Measurements from ENCODE around the gene CTDSPL. TPM values are rescaled to one million over a fixed set of nuclear protein-coding genes. Genes with fewer than 3 reads are reported as not detected.

Gene CTDSPL
- total RNA-seq, 1 experiment from 2014 or later: 6.1 TPM

DNA sequence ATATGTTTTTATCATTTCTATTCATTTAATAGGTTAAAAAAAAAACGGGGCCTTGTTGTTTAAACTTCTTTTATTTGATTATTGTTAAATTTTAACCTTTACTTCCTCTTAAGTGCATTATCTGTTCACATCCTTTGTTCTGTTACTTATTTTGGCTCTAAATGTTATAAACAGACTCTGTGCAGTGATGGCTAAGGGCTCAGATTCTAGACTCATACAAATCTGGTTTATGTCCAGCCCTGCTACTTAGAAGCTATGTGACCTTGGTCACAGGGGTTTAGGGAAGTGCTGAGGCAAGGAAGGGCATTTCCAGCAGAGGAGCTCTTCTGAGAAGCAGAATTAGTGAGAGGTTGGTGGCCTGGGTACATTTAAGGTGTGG is 73.6 kb downstream of the CTDSPL start:
- POLR2A ChIA-PET (ENCODE audit: unreplicated experiment): no interaction called here
- no TSS peak for BruUV-seq (replicated peaks)
- intact Hi-C loops (cut with micrococcal nuclease): no loop called here
- H3K4me1 ChIP-seq (ENCODE audit: insufficient read depth, low read length): peaks cover 27% of the 10 kb centered on the region
- no peak overlapping the region for H2AFZ ChIP-seq (ENCODE audit: low read length)
- no peak overlapping the region for H3K4me3 ChIP-seq (ENCODE audit: low read length)
- CTCF ChIA-PET: no interaction called here
- no peak overlapping the region for H3K9ac ChIP-seq (ENCODE audit: low read length)
- no peaks in the 10 kb centered on the region for H3K9me2 ChIP-seq (replicated peaks; ENCODE audit: low read length)
- H4K20me1 ChIP-seq (ENCODE audit: low read length): no peaks in the 10 kb centered on the region
- no peaks in the 10 kb centered on the region for H3K79me2 ChIP-seq (ENCODE audit: low read length)
- no peaks in the 10 kb centered on the region for H3K27me3 ChIP-seq (ENCODE audit: low read length)
- DNase-seq: no peak
- H3K4me2 ChIP-seq (ENCODE audit: low read length): peak overlapping the region; percentile 43
- no peak for ATAC-seq
- no peaks in the 10 kb centered on the region for H3K9me3 ChIP-seq (ENCODE audit: low read length)
- H3K27ac ChIP-seq (ENCODE audit: low read length): peak overlapping the region; percentile 63
- H3F3A ChIP-seq (ENCODE audit: low read length, unreplicated experiment): peaks cover 6% of the 10 kb centered on the region
- TF ChIP-seq EZH2phosphoT487 (IDR thresholded peaks at IDR 0.05; ENCODE audit: borderline replicate concordance, low read length) (no peak), EZH2 (IDR thresholded peaks at IDR 0.05; ENCODE audit: low read length, unreplicated experiment) (no peak)
- TF ChIP-seq, protein P1, sequence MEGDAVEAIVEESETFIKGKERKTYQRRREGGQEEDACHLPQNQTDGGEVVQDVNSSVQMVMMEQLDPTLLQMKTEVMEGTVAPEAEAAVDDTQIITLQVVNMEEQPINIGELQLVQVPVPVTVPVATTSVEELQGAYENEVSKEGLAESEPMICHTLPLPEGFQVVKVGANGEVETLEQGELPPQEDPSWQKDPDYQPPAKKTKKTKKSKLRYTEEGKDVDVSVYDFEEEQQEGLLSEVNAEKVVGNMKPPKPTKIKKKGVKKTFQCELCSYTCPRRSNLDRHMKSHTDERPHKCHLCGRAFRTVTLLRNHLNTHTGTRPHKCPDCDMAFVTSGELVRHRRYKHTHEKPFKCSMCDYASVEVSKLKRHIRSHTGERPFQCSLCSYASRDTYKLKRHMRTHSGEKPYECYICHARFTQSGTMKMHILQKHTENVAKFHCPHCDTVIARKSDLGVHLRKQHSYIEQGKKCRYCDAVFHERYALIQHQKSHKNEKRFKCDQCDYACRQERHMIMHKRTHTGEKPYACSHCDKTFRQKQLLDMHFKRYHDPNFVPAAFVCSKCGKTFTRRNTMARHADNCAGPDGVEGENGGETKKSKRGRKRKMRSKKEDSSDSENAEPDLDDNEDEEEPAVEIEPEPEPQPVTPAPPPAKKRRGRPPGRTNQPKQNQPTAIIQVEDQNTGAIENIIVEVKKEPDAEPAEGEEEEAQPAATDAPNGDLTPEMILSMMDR (conservative IDR thresholded peaks at IDR 0.05; ENCODE audit: low read depth, low read length): no peak
- H3K36me3 ChIP-seq (ENCODE audit: low read depth, low read length): no peaks in the 10 kb centered on the region

DNA sequence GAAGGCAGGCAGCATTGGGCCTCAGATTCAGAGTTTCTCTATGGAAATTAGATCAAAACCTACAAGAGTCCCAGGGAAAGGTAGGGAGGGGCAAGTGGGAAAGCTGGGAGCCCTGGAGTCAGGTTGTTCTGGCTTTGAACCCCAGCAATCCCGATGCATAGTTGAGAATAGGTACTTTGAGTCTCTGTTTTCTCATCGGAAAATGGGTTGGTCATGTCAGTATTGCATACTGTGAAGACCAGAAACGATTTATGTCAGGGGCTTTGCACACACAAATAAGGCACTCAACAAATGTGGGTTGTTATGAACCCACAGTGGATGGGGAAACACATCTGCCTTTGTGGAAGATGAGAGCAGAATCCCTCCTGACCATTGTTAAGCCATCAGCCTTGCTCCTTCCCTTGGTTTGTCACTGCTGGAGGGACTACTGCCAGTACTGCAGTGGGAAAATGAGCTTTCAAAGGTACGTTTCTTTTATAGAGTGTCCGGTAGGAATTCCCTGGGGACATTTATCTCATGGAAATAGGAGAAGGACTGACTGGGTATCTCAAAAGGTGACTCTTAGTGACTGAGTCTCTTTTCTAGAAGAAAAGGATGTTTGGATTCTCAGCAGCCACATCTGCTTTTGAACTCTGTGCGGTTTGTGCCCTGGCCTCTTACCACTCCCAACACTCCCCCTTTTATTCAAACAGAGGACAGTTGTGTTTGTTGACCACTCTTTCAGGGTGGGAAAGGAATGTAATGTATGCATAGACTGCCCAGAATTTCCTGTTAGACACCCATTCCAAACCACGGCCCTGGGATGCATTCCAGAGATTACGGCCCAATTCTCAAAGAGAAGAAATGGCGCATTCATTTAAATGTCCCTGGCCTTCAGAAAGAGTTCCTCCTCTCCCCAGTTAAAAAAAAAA is 74.3 kb downstream of the CTDSPL start:
- Histone ChIP-seq H3K4me2 (ENCODE audit: low read length) (peak overlapping the region; percentile 43), H3K36me3 (ENCODE audit: low read depth, low read length) (no peaks in the 10 kb centered on the region), H4K20me1 (ENCODE audit: low read length) (no peaks in the 10 kb centered on the region), H3K27me3 (ENCODE audit: low read length) (no peaks in the 10 kb centered on the region), H3K9ac (ENCODE audit: low read length) (no peak overlapping the region; the same call in 1 of the 2 replicates), H3K27ac (ENCODE audit: low read length) (peak overlapping the region; percentile 63), H3K9me2 (replicated peaks; ENCODE audit: low read length) (no peaks in the 10 kb centered on the region), H3K4me1 (ENCODE audit: insufficient read depth, low read length) (peaks cover 27% of the 10 kb centered on the region), H3F3A (ENCODE audit: low read length, unreplicated experiment) (peaks cover 6% of the 10 kb centered on the region), H2AFZ (ENCODE audit: low read length) (no peak overlapping the region), H3K4me3 (ENCODE audit: low read length) (no peak overlapping the region), H3K9me3 (ENCODE audit: low read length) (no peaks in the 10 kb centered on the region), H3K79me2 (ENCODE audit: low read length) (no peaks in the 10 kb centered on the region)
- intact Hi-C loops (cut with micrococcal nuclease): no loop called here
- DNase-seq (peak; percentile 94), ATAC-seq (peak; percentile 92)
- BruUV-seq (replicated peaks): no TSS peak
- TF ChIP-seq, protein P1 (conservative IDR thresholded peaks at IDR 0.05; ENCODE audit: low read depth, low read length): no peak
- TF ChIP-seq EZH2 (IDR thresholded peaks at IDR 0.05; ENCODE audit: low read length, unreplicated experiment): no peak
- TF ChIP-seq EZH2phosphoT487 (IDR thresholded peaks at IDR 0.05; ENCODE audit: borderline replicate concordance, low read length): no peak
- ChIA-PET POLR2A (ENCODE audit: unreplicated experiment) (interaction anchor here (0.6 kb wide), 1 partner anchor 205 kb away, joined by 3 read pairs; no protein-coding TSS in a partner anchor), CTCF (interaction anchor here (0.6 kb wide), 1 partner anchor 412 kb away, joined by 3 read pairs; no protein-coding TSS in a partner anchor)

DNA sequence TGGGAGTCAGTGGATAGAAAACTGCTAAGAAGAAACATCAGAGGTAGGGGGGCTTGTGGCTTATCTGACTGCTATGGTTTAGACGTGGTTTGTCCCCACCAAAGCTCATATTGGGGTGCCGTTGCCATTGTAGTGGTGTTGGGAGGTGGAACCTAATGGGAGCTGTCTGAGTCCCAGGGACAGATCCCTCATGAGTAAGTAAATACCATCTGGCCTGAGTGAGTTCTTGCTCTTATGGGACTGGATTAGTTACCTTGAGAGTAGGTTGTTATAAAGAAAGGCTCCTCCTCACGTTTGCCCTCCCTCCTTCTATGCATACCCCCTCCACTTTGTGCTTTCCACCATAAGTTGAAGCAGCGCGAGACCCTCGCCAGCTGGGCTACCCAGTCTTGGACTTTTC is 75.5 kb downstream of the CTDSPL start:
- intact Hi-C loops (cut with micrococcal nuclease): no loop called here
- Histone ChIP-seq H3K9ac (ENCODE audit: low read length) (no peak overlapping the region), H3K36me3 (ENCODE audit: low read depth, low read length) (no peaks in the 10 kb centered on the region), H3K27me3 (ENCODE audit: low read length) (no peaks in the 10 kb centered on the region), H3K9me3 (ENCODE audit: low read length) (no peaks in the 10 kb centered on the region), H3F3A (ENCODE audit: low read length, unreplicated experiment) (peaks cover 6% of the 10 kb centered on the region), H3K4me3 (ENCODE audit: low read length) (no peak overlapping the region), H3K79me2 (ENCODE audit: low read length) (no peaks in the 10 kb centered on the region), H3K27ac (ENCODE audit: low read length) (no peak overlapping the region), H4K20me1 (ENCODE audit: low read length) (no peaks in the 10 kb centered on the region), H2AFZ (ENCODE audit: low read length) (no peak overlapping the region), H3K4me1 (ENCODE audit: insufficient read depth, low read length) (peaks cover 27% of the 10 kb centered on the region), H3K4me2 (ENCODE audit: low read length) (0 out of 2 replicates have a peak overlapping the region, but pooled peaks have one; percentile 43), H3K9me2 (replicated peaks; ENCODE audit: low read length) (no peaks in the 10 kb centered on the region)
- ATAC-seq (no peak), DNase-seq (no peak)
- TF ChIP-seq, protein P1 (conservative IDR thresholded peaks at IDR 0.05; ENCODE audit: low read depth, low read length): no peak
- no peak for TF ChIP-seq EZH2 (IDR thresholded peaks at IDR 0.05; ENCODE audit: low read length, unreplicated experiment)
- no peak for TF ChIP-seq EZH2phosphoT487 (IDR thresholded peaks at IDR 0.05; ENCODE audit: borderline replicate concordance, low read length)
- CTCF ChIA-PET: interaction anchor here (0.6 kb wide), 1 partner anchor 411 kb away, joined by 3 read pairs; no protein-coding TSS in a partner anchor
- no TSS peak for BruUV-seq (replicated peaks)
- POLR2A ChIA-PET (ENCODE audit: unreplicated experiment): no interaction called here
